Measurements from ENCODE around the gene CMAS. TPM values are rescaled to one million over a fixed set of nuclear protein-coding genes. Genes with fewer than 3 reads are reported as not detected.

The CMAS gene
- total RNA-seq, 1 experiment from 2014 or later, result 24.3 TPM

DNA sequence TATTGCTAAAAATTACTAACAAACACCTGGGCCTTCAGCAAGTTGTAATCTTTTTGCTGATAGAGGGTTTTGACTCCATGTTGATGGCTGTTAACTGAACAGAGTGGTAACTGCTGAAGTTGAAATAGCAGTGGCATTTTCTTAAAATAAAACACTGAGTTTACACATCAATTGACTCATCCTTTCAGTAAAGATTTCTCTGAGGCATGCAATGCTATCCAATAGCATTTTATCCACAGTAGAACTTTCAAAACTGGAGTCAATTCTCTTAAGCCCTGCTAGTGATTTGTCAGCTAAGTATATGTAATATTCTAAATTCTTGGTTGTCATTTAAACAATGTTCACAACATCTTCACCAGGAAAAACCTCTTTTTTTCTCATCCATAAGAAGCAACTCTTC lies 59.5 kb downstream of the CMAS start:
- no peak for DNase-seq (ENCODE audit: low read depth, low spot score)
- ChIA-PET CTCF (no interaction called here), POLR2A (no interaction called here)
- intact Hi-C loops (cut with micrococcal nuclease; ENCODE audit: unreplicated experiment), result no loop called here
- no peaks in the 10 kb centered on the region for H3K9me3 ChIP-seq (ENCODE audit: control insufficient read depth, insufficient read depth, low read depth, low read length)
- no peaks in the 10 kb centered on the region for H3K4me1 ChIP-seq (ENCODE audit: control insufficient read depth, insufficient read depth, low read length)
- H3K27ac ChIP-seq (ENCODE audit: low read length), result no peak overlapping the region
- no peak for ATAC-seq
- H3K4me3 ChIP-seq (ENCODE audit: low read depth in 2 of 2, low read length in 2 of 2), result no peak overlapping the region
- no TSS peak for BruUV-seq (replicated peaks)
- no peaks in the 10 kb centered on the region for H3K27me3 ChIP-seq (ENCODE audit: control insufficient read depth, insufficient read depth, low read length)
- in situ Hi-C loops (cut with HindIII; ENCODE audit: low pct_unique_long_range_greater_than_20kb, low sequenced_read_pairs), result no loop called here
- H3K36me3 ChIP-seq (ENCODE audit: control insufficient read depth, insufficient read depth, low read length), result no peaks in the 10 kb centered on the region
- TF ChIP-seq SIN3A (IDR thresholded peaks at IDR 0.05; ENCODE audit: borderline replicate concordance, insufficient read depth, low read depth, low read length), result no peak
- TF ChIP-seq, protein P1, sequence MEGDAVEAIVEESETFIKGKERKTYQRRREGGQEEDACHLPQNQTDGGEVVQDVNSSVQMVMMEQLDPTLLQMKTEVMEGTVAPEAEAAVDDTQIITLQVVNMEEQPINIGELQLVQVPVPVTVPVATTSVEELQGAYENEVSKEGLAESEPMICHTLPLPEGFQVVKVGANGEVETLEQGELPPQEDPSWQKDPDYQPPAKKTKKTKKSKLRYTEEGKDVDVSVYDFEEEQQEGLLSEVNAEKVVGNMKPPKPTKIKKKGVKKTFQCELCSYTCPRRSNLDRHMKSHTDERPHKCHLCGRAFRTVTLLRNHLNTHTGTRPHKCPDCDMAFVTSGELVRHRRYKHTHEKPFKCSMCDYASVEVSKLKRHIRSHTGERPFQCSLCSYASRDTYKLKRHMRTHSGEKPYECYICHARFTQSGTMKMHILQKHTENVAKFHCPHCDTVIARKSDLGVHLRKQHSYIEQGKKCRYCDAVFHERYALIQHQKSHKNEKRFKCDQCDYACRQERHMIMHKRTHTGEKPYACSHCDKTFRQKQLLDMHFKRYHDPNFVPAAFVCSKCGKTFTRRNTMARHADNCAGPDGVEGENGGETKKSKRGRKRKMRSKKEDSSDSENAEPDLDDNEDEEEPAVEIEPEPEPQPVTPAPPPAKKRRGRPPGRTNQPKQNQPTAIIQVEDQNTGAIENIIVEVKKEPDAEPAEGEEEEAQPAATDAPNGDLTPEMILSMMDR (IDR thresholded peaks at IDR 0.05), result no peak
- TF ChIP-seq, protein P2, sequence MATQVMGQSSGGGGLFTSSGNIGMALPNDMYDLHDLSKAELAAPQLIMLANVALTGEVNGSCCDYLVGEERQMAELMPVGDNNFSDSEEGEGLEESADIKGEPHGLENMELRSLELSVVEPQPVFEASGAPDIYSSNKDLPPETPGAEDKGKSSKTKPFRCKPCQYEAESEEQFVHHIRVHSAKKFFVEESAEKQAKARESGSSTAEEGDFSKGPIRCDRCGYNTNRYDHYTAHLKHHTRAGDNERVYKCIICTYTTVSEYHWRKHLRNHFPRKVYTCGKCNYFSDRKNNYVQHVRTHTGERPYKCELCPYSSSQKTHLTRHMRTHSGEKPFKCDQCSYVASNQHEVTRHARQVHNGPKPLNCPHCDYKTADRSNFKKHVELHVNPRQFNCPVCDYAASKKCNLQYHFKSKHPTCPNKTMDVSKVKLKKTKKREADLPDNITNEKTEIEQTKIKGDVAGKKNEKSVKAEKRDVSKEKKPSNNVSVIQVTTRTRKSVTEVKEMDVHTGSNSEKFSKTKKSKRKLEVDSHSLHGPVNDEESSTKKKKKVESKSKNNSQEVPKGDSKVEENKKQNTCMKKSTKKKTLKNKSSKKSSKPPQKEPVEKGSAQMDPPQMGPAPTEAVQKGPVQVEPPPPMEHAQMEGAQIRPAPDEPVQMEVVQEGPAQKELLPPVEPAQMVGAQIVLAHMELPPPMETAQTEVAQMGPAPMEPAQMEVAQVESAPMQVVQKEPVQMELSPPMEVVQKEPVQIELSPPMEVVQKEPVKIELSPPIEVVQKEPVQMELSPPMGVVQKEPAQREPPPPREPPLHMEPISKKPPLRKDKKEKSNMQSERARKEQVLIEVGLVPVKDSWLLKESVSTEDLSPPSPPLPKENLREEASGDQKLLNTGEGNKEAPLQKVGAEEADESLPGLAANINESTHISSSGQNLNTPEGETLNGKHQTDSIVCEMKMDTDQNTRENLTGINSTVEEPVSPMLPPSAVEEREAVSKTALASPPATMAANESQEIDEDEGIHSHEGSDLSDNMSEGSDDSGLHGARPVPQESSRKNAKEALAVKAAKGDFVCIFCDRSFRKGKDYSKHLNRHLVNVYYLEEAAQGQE (IDR thresholded peaks at IDR 0.05; ENCODE audit: insufficient read depth in 1 of 2, low read depth in 2 of 2, low read length in 1 of 2), result no peak
- no peak for TF ChIP-seq TCF7L2 (IDR thresholded peaks at IDR 0.05; ENCODE audit: low read depth, low read length)
- TF ChIP-seq POLR2AphosphoS5 (IDR thresholded peaks at IDR 0.05; ENCODE audit: low read depth, low read length), result no peak

DNA sequence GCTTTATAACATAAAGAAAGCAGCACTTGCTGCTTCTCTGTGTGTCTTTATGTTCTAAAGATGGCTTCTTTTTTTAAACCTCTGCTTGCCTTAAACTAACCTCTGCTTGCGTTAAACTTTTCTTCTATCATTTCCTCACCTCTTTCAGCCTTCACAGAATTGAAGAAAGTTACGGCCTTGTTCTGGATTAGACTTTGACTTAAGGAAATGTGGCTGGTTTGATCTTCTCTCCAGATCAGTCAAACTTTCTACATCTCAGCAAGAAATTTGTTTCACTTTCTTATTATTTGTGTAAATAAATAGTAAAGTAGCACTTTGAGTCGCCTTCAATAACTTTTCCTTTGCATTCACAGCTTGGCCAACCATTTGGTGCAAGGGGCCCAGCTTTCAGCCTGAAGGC lies 64.2 kb downstream of the CMAS start:
- BruUV-seq (replicated peaks), result no TSS peak
- DNase-seq (ENCODE audit: low read depth, low spot score), result no peak
- TF ChIP-seq, protein P1 (IDR thresholded peaks at IDR 0.05), result no peak
- TF ChIP-seq TCF7L2 (IDR thresholded peaks at IDR 0.05; ENCODE audit: low read depth, low read length) (no peak), SIN3A (IDR thresholded peaks at IDR 0.05; ENCODE audit: borderline replicate concordance, insufficient read depth, low read depth, low read length) (no peak), POLR2AphosphoS5 (IDR thresholded peaks at IDR 0.05; ENCODE audit: low read depth, low read length) (no peak)
- TF ChIP-seq, protein P2 (IDR thresholded peaks at IDR 0.05; ENCODE audit: insufficient read depth in 1 of 2, low read depth in 2 of 2, low read length in 1 of 2), result no peak
- intact Hi-C loops (cut with micrococcal nuclease; ENCODE audit: unreplicated experiment), result no loop called here
- in situ Hi-C loops (cut with HindIII; ENCODE audit: low pct_unique_long_range_greater_than_20kb, low sequenced_read_pairs), result no loop called here
- ATAC-seq, result no peak
- H3K4me3 ChIP-seq (ENCODE audit: low read depth in 2 of 2, low read length in 2 of 2), result no peak overlapping the region
- H3K9me3 ChIP-seq (ENCODE audit: control insufficient read depth, insufficient read depth, low read depth, low read length), result no peaks in the 10 kb centered on the region
- ChIA-PET CTCF (no interaction called here), POLR2A (no interaction called here)
- H3K27ac ChIP-seq (ENCODE audit: low read length), result no peak overlapping the region
- no peaks in the 10 kb centered on the region for H3K36me3 ChIP-seq (ENCODE audit: control insufficient read depth, insufficient read depth, low read length)
- no peaks in the 10 kb centered on the region for H3K27me3 ChIP-seq (ENCODE audit: control insufficient read depth, insufficient read depth, low read length)
- no peaks in the 10 kb centered on the region for H3K4me1 ChIP-seq (ENCODE audit: control insufficient read depth, insufficient read depth, low read length)

Other genes starting within 250 kb of the CMAS start
- 0.03 TPM for gene ABCC9, start 104.8 kb upstream of the CMAS start, total RNA-seq (2021; ENCODE audit: unreplicated experiment)

Data from Panc1 (cell line).